BJ (cell line): ENCODE measurements around the gene ATP10A. TPM values are rescaled to one million over a fixed set of nuclear protein-coding genes. Genes with fewer than 3 reads are reported as not detected.
"Not testable (repeated sequence)": the region's sequence is repeated elsewhere in the genome, so short reads cannot be mapped to it uniquely, and the experiment has no call there.

ENCODE experiments used
- CTCF ChIA-PET: fragments of 350-600 bp; formaldehyde crosslinking; extraction: SDS; loops from one replicate; lab custom pipeline; 2021; ENCODE audit warnings: antibody characterized with exemption, inconsistent platforms; lab: Yijun Ruan, JAX
- POLR2A ChIA-PET: fragments of 300-600 bp; sonication (Branson Sonifier 250); formaldehyde crosslinking; extraction: SDS; loops from one replicate; lab custom pipeline; 2021; ENCODE audit warnings: antibody characterized with exemption; lab: Charles Lee
- DNase-seq: peaks from one replicate; pipeline ENCODE4 v3.0.0-alpha.2; 2011; ENCODE audit warnings: low read depth
- H3K27me3 ChIP-seq: 2 replicates; pipeline ENCODE4 v1.6.0; 2011; ENCODE audit warnings: low read length; ENCODE audit not compliant: control insufficient read depth, insufficient read depth
- H3K36me3 ChIP-seq: 2 replicates; pipeline ENCODE4 v1.5.1; 2011; ENCODE audit warnings: low read length; ENCODE audit not compliant: control insufficient read depth, insufficient read depth
- H3K4me3 ChIP-seq: 2 replicates; pipeline ENCODE4 v1.5.1; 2011; ENCODE audit warnings: low read depth, mild to moderate bottlenecking, control low read depth, low read length
- CTCF ChIP-seq: IDR thresholded peaks from 2 replicates; pipeline ENCODE4 v1.5.1; 2011; ENCODE audit warnings: low read depth, mild to moderate bottlenecking, control low read depth, inconsistent platforms, low read length, moderate library complexity; ENCODE audit not compliant: insufficient read depth
- polyA plus RNA-seq: library from polyadenylated mRNA; depleted of rRNA; stranded (reverse); fragments of >200 nt; gene quantifications from 2 replicates; pipeline ENCODE4 v1.2.3, GENCODE V29; 2011

Gene ATP10A
- polyA plus RNA-seq, 1 experiment, result 28.0 TPM

GRCh38 chr15:25652704-25653103 lies 210.4 kb downstream of the ATP10A start:
- Histone ChIP-seq H3K4me3 (no peak overlapping the region), H3K36me3 (no peaks in the 10 kb centered on the region), H3K27me3 (no peaks in the 10 kb centered on the region)
- ChIA-PET POLR2A (no interaction called here), CTCF (interaction anchor here (0.6 to 0.9 kb wide), 2 partner anchors 17 to 21 kb away, joined by 3 read pairs; no protein-coding TSS in a partner anchor)
- no peak for TF ChIP-seq CTCF
- no peak for DNase-seq

GRCh38 chr15:25649390-25649789 lies 213.7 kb downstream of the ATP10A start:
- ChIA-PET CTCF (interaction anchor here (1.3 kb wide), 1 partner anchor 11 kb away, joined by 4 read pairs; no protein-coding TSS in a partner anchor), POLR2A (no interaction called here)
- H3K36me3 ChIP-seq, result no peaks in the 10 kb centered on the region
- H3K4me3 ChIP-seq, result no peak overlapping the region
- H3K27me3 ChIP-seq, result no peaks in the 10 kb centered on the region
- no peak for DNase-seq
- no peak for TF ChIP-seq CTCF

GRCh38 chr15:25643120-25643519 lies 220.0 kb downstream of the ATP10A start:
- POLR2A ChIA-PET, result no interaction called here
- Histone ChIP-seq H3K27me3 (no peaks in the 10 kb centered on the region), H3K4me3 (no peak overlapping the region), H3K36me3 (no peaks in the 10 kb centered on the region)
- no peak for TF ChIP-seq CTCF
- DNase-seq, result no peak
- CTCF ChIA-PET, result no interaction called here

GRCh38 chr15:25641762-25642161 lies 221.4 kb downstream of the ATP10A start:
- TF ChIP-seq CTCF, result no peak
- Histone ChIP-seq H3K27me3 (no peaks in the 10 kb centered on the region), H3K4me3 (no peak overlapping the region), H3K36me3 (no peaks in the 10 kb centered on the region)
- DNase-seq, result no peak
- POLR2A ChIA-PET, result no interaction called here
- CTCF ChIA-PET, result no interaction called here

GRCh38 chr15:25641361-25641760 lies 221.8 kb downstream of the ATP10A start:
- no peak for DNase-seq
- ChIA-PET POLR2A (no interaction called here), CTCF (no interaction called here)
- Histone ChIP-seq H3K27me3 (no peaks in the 10 kb centered on the region), H3K4me3 (no peak overlapping the region), H3K36me3 (no peaks in the 10 kb centered on the region)
- TF ChIP-seq CTCF, result no peak

GRCh38 chr15:25640959-25641358 lies 222.2 kb downstream of the ATP10A start:
- H3K4me3 ChIP-seq, POLR2A ChIA-PET, H3K27me3 ChIP-seq, H3K36me3 ChIP-seq, CTCF ChIA-PET, DNase-seq: not testable (repeated sequence)
